Melanocyte of skin (primary cell): ENCODE measurements around the gene ESD. TPM values are rescaled to one million over a fixed set of nuclear protein-coding genes. Genes with fewer than 3 reads are reported as not detected.

Source experiments
- total RNA-seq, 2 donors: library from RNA; depleted of rRNA; stranded (reverse); fragments of >200 nt; gene quantifications; 2 replicates each; pipeline ENCODE4 v1.2.3, GENCODE V29; 2012

ESD gene, protein sequence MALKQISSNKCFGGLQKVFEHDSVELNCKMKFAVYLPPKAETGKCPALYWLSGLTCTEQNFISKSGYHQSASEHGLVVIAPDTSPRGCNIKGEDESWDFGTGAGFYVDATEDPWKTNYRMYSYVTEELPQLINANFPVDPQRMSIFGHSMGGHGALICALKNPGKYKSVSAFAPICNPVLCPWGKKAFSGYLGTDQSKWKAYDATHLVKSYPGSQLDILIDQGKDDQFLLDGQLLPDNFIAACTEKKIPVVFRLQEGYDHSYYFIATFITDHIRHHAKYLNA
- total RNA-seq, result 10 to 100 TPM; 92.9 to 97.9 TPM

DNA sequence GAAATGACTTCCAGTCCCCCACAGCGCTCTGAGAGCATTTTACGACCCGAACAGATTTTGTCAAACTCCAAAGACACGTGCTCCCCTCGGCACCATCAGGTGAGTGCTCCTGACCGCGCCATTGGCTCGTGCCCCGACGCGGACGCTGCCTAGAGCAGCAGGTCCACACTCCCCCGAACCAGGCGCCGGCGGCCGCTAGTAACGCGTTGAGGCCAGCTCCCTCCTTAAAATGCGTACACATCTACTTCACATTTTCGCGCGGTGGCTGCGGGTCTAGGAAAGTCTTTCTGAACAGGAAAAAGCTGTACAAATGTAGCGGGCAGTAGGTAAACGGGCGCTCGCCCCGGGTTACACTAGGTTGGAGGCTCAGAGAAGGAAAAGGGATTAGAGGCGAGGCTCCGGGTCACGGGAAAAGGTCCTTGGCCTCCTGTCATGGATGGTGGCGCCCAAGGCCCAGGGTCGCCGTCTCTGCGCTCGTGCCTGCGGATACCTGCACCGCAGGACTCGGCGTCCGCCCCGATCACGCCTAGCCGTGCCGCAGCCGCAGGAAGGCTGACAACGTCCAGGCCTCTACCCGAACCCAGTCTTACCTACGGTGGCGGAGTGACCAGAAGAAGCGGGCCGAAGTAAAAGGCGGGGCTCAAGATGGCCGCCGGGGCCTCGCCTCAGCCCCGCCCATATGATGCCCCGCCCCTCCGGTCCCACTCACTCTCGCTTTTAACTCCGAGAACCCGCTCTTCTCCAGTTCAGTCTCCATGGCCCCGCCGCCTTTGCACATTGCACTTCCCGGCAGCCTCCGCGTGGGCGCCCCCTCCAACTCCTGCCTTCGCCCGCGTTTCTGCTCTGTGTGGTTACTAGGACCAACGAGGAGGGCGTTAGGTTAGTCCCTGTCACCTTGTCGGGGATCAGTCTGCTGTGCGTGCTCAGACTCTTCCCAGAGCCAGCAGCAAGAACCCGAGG, at the start of gene ESD:
TSS of gene ESD (minus strand) at position 647 of the 960 bp plus-strand sequence. CDS start 5,748 bp downstream, outside the sequence.

Other genes with a start within 250 kb of the ESD start
- 10 to 100 TPM; 14.8 to 17.0 TPM for gene LRCH1, start 244.0 kb downstream of the ESD start, total RNA-seq
- under 1 TPM in 1 of 2 donors, not detected in 1; under 0.01 TPM for gene HTR2A, start 99.9 kb upstream of the ESD start, total RNA-seq